BLaER1 (cell line): ENCODE measurements around the gene PAQR7.

Experiments
- H3K27ac ChIP-seq: shearing (Covaris generic); formaldehyde crosslinking; 2 replicates; pipeline ENCODE4 v1.8.1; 2022
- H3K27me3 ChIP-seq: shearing (Covaris generic); formaldehyde crosslinking; 2 replicates; pipeline ENCODE4 v1.8.1; 2022
- H3K36me3 ChIP-seq: shearing (Covaris generic); formaldehyde crosslinking; 2 replicates; pipeline ENCODE4 v1.8.1; 2022
- H3K4me1 ChIP-seq: shearing (Covaris generic); formaldehyde crosslinking; 2 replicates; pipeline ENCODE4 v1.8.1; 2022
- H3K4me2 ChIP-seq: shearing (Covaris generic); formaldehyde crosslinking; 2 replicates; pipeline ENCODE4 v1.8.1; 2022
- H3K4me3 ChIP-seq: shearing (Covaris generic); formaldehyde crosslinking; 2 replicates; pipeline ENCODE4 v1.8.1; 2022
- H3K9ac ChIP-seq: shearing (Covaris generic); formaldehyde crosslinking; 2 replicates; pipeline ENCODE4 v1.8.1; 2022
- H3K9me3 ChIP-seq: shearing (Covaris generic); formaldehyde crosslinking; 2 replicates; pipeline ENCODE4 v1.8.1; 2022
- H4K20me1 ChIP-seq: shearing (Covaris generic); formaldehyde crosslinking; 2 replicates; pipeline ENCODE4 v1.8.1; 2022
- Cebpa-rat ChIP-seq: shearing (Covaris generic); IDR thresholded peaks from 2 replicates; pipeline ENCODE4 v1.8.1; 2022

Gene PAQR7

DNA sequence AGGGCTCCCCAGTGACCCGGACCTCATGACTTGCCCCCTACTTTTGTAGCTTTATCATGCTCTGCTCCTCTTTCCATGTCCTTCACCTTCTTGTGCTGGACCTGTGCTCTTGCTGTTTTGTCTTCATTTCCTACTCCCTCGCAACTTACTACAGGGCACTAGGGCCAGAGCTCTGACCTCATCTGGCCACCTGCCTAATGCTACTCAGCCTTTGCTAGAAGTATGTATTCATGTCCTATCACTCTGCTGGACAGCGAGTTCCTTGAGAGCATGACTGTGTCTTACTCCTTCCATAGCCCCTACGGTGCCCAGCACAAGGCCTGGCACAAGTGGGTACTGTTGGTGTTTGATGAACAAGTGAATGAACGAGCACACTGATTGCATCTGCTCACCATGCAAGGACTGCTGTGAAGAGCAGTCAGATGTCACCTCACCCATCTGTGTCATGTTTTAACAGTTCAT is 53.8 kb downstream of the PAQR7 start:
- H3K4me1 ChIP-seq, result peaks cover 36% of the 10 kb centered on the region
- peak overlapping the region; percentile 95 for H3K4me3 ChIP-seq
- peak overlapping the region; percentile 95 for H3K4me2 ChIP-seq
- H3K36me3 ChIP-seq, result peaks cover 38% of the 10 kb centered on the region
- peaks cover 44% of the 10 kb centered on the region for H4K20me1 ChIP-seq
- TF ChIP-seq Cebpa-rat, result no peak
- no peaks in the 10 kb centered on the region for H3K27me3 ChIP-seq
- peak overlapping the region; percentile 92 for H3K9ac ChIP-seq
- H3K27ac ChIP-seq, result no peak overlapping the region
- H3K9me3 ChIP-seq, result no peaks in the 10 kb centered on the region

DNA sequence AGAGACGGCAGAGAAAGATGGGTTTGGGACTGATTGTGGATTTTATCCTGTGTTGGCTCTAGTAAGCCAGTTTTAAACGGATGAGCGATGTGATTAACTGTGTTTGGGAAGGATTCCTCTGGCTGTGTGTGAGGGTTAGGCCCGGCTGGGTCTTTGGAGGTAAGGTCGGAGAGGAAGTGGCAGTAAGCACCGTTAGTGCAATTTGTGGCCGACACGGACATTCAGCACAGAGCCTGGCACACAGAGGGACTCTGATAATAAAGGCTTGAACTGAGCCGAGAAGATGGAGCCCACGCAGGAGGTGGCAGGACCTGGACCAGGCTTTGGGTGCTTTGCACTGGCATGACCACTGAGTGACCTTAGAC is 54.4 kb downstream of the PAQR7 start:
- TF ChIP-seq Cebpa-rat, result no peak
- H3K4me3 ChIP-seq, result peak overlapping the region; percentile 95
- peaks cover 38% of the 10 kb centered on the region for H3K36me3 ChIP-seq
- H3K4me1 ChIP-seq, result peaks cover 36% of the 10 kb centered on the region
- H3K4me2 ChIP-seq, result peak overlapping the region; percentile 95
- H3K27me3 ChIP-seq, result no peaks in the 10 kb centered on the region
- H3K27ac ChIP-seq, result peak overlapping the region; percentile 91
- H4K20me1 ChIP-seq, result peaks cover 38% of the 10 kb centered on the region
- no peaks in the 10 kb centered on the region for H3K9me3 ChIP-seq
- peak overlapping the region; percentile 92 for H3K9ac ChIP-seq

- Histone ChIP-seq H3K4me1 (peaks cover 36% of the 10 kb centered on the region), H3K9me3 (no peaks in the 10 kb centered on the region), H3K36me3 (peaks cover 39% of the 10 kb centered on the region), H3K9ac (peak overlapping the region; percentile 92), H3K27me3 (no peaks in the 10 kb centered on the region), H3K4me2 (peak overlapping the region; percentile 95), H4K20me1 (peaks cover 33% of the 10 kb centered on the region), H3K27ac (peak overlapping the region; percentile 91), H3K4me3 (peak overlapping the region; percentile 95)
- TF ChIP-seq Cebpa-rat, result no peak
Measured at GRCh38 chr1:25820247-25821111, 55.0 kb downstream of the PAQR7 start.

DNA sequence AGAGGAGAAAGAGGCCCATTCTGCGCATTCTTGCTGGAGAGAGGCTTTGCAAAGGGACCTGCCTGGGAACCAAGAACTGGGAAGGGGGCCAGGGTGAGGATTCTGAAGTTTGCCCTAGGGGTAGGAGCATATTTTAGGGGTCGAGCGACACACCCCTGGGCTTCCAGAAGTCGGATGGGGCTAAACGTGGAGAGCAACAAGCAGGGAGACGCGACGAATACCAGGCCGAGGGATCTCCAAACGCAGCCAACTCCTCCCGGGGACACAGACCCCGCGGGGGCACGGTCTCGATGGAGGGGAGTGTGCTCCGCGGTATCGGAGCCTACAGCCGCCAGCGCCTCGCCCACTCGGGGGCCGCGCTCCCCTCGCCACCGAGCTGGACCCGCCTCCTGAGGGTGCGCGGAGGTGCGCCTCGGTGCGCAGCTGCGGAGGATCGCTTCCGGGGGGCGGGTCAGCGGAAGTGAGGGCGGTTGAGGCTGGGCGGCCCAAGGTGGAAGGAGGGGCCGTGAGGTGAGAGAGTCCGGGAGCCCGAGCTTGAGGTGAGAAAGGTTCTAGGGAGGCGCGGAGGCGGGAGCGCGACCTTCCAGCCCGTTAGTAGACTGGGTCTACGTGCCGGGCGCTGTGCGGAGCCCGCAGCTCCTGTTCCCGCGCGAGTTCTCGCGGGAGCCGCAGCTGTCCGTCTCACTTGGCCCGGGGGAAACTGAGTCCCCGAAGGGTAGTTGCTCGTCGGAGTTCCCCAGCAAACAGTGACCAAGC is 55.8 kb downstream of the PAQR7 start, which contains the start of gene MTFR1L:
Gene MTFR1L, plus strand, starts transcription at position 464 of the 756 bp plus-strand sequence. CDS start 3,151 bp downstream, outside the sequence.
- peak within 1 kb of the TSS; percentile 92 for H3K9ac ChIP-seq

GRCh38 chr1:25818569-25818968 is 56.9 kb downstream of the PAQR7 start:
- Histone ChIP-seq H3K4me1 (peaks cover 47% of the 10 kb centered on the region), H3K27ac (0 out of 2 replicates have a peak overlapping the region, but pooled peaks have one; percentile 4), H3K4me3 (no peak overlapping the region; the same call in 1 of the 2 replicates), H4K20me1 (peaks cover 25% of the 10 kb centered on the region), H3K27me3 (no peaks in the 10 kb centered on the region), H3K9me3 (no peaks in the 10 kb centered on the region), H3K4me2 (peak overlapping the region; percentile 95), H3K9ac (0 out of 2 replicates have a peak overlapping the region, but pooled peaks have one; percentile 92), H3K36me3 (peaks cover 43% of the 10 kb centered on the region)
- TF ChIP-seq Cebpa-rat, result no peak

More for the DNA sequence above, 55.8 kb downstream of the PAQR7 start, which contains the start of gene MTFR1L:
- peaks cover 37% of the 10 kb centered on the region for H3K4me1 ChIP-seq
- peaks cover 43% of the 10 kb centered on the region for H3K36me3 ChIP-seq
- H3K4me2 ChIP-seq, result peak within 1 kb of the TSS; percentile 95
- peak within 1 kb of the TSS; percentile 95 for H3K4me3 ChIP-seq
- peaks cover 33% of the 10 kb centered on the region for H4K20me1 ChIP-seq
- peak within 1 kb of the TSS; percentile 91 for H3K27ac ChIP-seq
- H3K27me3 ChIP-seq, result no peaks in the 10 kb centered on the region
- TF ChIP-seq Cebpa-rat, result no peak
- H3K9me3 ChIP-seq, result no peaks in the 10 kb centered on the region

- Histone ChIP-seq H3K4me1 (peaks cover 47% of the 10 kb centered on the region), H3K4me2 (peak overlapping the region; percentile 95; the same call in 1 of the 2 replicates), H3K9me3 (no peaks in the 10 kb centered on the region), H3K27me3 (no peaks in the 10 kb centered on the region), H3K27ac (0 out of 2 replicates have a peak overlapping the region, but pooled peaks have one; percentile 4), H4K20me1 (peaks cover 19% of the 10 kb centered on the region), H3K9ac (no peak overlapping the region), H3K36me3 (peaks cover 43% of the 10 kb centered on the region), H3K4me3 (no peak overlapping the region)
- TF ChIP-seq Cebpa-rat, result no peak
Measured at GRCh38 chr1:25817840-25818501, 57.5 kb downstream of the PAQR7 start.

GRCh38 chr1:25816112-25816718 is 59.3 kb downstream of the PAQR7 start:
- Histone ChIP-seq H3K4me3 (no peak overlapping the region), H3K9ac (no peak overlapping the region), H3K4me2 (no peak overlapping the region), H3K9me3 (no peaks in the 10 kb centered on the region), H3K4me1 (peaks cover 36% of the 10 kb centered on the region), H3K27me3 (no peaks in the 10 kb centered on the region), H3K36me3 (peaks cover 56% of the 10 kb centered on the region), H3K27ac (no peak overlapping the region), H4K20me1 (peaks cover 7% of the 10 kb centered on the region)
- no peak for TF ChIP-seq Cebpa-rat

DNA sequence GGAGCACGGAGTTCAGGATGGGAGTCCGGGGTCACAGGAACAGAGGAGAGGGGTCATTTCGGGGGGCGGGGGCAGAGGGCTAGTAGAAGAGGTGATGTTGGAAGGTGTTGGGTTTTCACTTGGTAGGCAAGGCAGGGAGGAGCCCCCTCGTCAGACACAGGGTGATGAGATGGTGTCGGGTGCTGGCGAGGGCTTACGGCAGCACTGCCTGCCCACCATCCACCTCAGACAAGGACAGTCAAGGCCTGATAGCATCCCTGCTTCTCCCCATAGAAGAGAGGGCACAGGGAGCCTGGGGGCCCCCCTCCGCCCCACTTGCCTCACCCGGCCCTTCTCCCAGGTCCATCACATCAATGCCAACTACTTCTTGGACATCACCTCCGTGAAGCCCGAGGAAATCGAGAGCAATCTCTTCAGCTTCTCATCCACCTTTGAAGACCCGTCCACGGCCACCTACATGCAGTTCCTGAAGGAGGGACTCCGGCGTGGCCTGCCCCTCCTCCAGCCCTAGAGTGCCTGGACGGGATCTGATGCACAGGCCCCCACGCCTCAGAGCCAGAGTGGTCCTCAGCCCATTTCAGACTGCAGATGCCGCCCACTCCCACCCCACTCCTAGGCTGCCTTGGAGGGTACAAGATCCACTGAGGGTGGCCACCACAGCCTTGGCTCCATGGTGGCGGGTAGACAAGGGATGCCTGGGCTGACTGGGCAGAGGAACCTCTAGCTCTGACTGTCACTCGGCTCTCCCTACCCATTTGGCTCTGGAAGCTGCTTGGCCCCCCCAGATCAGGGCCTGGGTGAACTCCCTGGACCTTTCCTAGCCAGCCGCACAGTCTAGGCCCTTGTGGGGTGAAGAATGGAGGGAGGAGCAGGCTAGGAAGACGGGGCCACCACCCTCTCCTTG is 60.0 kb downstream of the PAQR7 start:
- H3K4me1 ChIP-seq, result peaks cover 40% of the 10 kb centered on the region
- peaks cover 57% of the 10 kb centered on the region for H3K36me3 ChIP-seq
- H3K27ac ChIP-seq, result no peak overlapping the region
- H4K20me1 ChIP-seq, result peaks cover 8% of the 10 kb centered on the region; the same call in 1 of the 2 replicates
- no peak for TF ChIP-seq Cebpa-rat
- no peak overlapping the region for H3K4me2 ChIP-seq
- no peak overlapping the region for H3K9ac ChIP-seq
- no peaks in the 10 kb centered on the region for H3K9me3 ChIP-seq
- H3K27me3 ChIP-seq, result no peaks in the 10 kb centered on the region
- H3K4me3 ChIP-seq, result no peak overlapping the region
